Measurements from ENCODE around the gene POLN. TPM values are rescaled to one million over a fixed set of nuclear protein-coding genes. Genes with fewer than 3 reads are reported as not detected.

The POLN gene
- total and polyA plus RNA-seq, 2 experiments from 2014 or later, result 1.8 to 4.0 TPM

- Histone ChIP-seq H3K4me1 (ENCODE audit: insufficient read depth) (no peaks in the 10 kb centered on the region), H2AFZ (no peak overlapping the region), H3K9me2 (ENCODE audit: insufficient read depth) (no peaks in the 10 kb centered on the region), H4K20me1 (replicated peaks; ENCODE audit: insufficient read depth) (no peaks in the 10 kb centered on the region), H3K36me3 (ENCODE audit: insufficient read depth) (no peaks in the 10 kb centered on the region), H3K4me3 (no peak overlapping the region), H3K4me2 (no peak overlapping the region), H3K79me2 (replicated peaks; ENCODE audit: insufficient read depth) (no peaks in the 10 kb centered on the region), H3K27ac (ENCODE audit: low read depth) (no peak overlapping the region), H3F3A (replicated peaks; ENCODE audit: low read depth) (peaks cover 6% of the 10 kb centered on the region; the same call in 1 of the 2 replicates), H3K27me3 (ENCODE audit: insufficient read depth) (no peaks in the 10 kb centered on the region)
- Mint-ChIP-seq H3K4me3 (no peak overlapping the region), H3K4me1 (peaks cover 18% of the 10 kb centered on the region), H3K27me3 (ENCODE audit: insufficient read depth, low read depth, poor library complexity) (peaks cover 11% of the 10 kb centered on the region), H3K36me3 (ENCODE audit: low read depth) (no peaks in the 10 kb centered on the region; the same call in 2 of the 3 replicates), H3K9me3 (no peaks in the 10 kb centered on the region), H3K27ac (no peak overlapping the region)
- peak; percentile 26 for ATAC-seq
- peak; percentile 37 for DNase-seq (ENCODE audit: low spot score)
- no peak for TF ChIP-seq EZH2 (IDR thresholded peaks at IDR 0.05; ENCODE audit: low read depth, unreplicated experiment)
- no peak for TF ChIP-seq ZNF114 (CRISPR knock-in tag; IDR thresholded peaks at IDR 0.05)
- TF ChIP-seq REST (IDR thresholded peaks at IDR 0.05; ENCODE audit: unreplicated experiment), result no peak
- TF ChIP-seq STAT1 (IDR thresholded peaks at IDR 0.05; ENCODE audit: unreplicated experiment), result no peak
- TF ChIP-seq ETS1 (IDR thresholded peaks at IDR 0.05), result no peak
- no peak for TF ChIP-seq JUNB (IDR thresholded peaks at IDR 0.05; ENCODE audit: unreplicated experiment)
- TF ChIP-seq CREB1 (CRISPR knock-in tag; IDR thresholded peaks at IDR 0.05; ENCODE audit: low read depth), result no peak
- no peak for TF ChIP-seq EZH2phosphoT487 (IDR thresholded peaks at IDR 0.05; ENCODE audit: unreplicated experiment)
- TF ChIP-seq ZNF462 (CRISPR knock-in tag; IDR thresholded peaks at IDR 0.05), result no peak
- TF ChIP-seq CTCF (conservative IDR thresholded peaks at IDR 0.05; ENCODE audit: low read depth in 2 of 2), result no peak
- TF ChIP-seq ZNF331 (CRISPR knock-in tag; IDR thresholded peaks at IDR 0.05; ENCODE audit: low read depth), result no peak
- no peak for TF ChIP-seq NANOG (IDR thresholded peaks at IDR 0.05; ENCODE audit: borderline replicate concordance)
- TF ChIP-seq POLR2AphosphoS5 (IDR thresholded peaks at IDR 0.05; ENCODE audit: low read depth), result no peak
These were observed 171.9 kb downstream of the POLN start for GRCh38 chr4:2069986-2070385.
